ENCODE results near the gene PTPRN2.

DNA sequence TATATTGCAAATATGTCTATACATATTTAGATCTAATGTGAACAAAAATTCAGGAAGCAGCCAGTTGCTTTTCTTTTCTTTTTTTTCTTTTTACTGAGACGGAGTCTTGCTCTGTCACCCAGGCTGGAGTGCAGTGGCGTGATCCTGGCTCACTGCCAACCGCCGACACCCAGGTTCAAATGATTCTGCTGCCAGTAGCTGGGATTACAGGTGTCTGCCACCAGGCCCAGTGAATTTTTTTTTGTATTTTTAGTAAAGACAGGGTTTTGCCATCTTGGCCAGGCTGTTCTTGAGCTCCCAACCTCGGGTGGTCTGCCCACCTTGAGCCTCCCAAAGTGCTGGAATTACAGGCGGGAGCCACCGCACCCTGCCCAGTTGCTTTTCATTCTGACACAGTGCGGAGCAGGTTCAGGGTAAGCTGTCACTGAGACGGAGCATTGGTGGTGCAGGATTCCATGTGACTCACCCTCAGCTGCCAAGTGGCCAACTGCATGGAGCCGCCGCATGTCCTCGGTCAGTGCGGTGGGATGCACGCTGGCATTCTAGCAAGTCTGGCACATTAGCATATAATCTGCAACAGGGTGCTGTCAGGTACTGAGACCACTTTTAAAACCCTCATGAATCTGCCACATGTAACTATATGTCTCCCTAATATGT lies 888.1 kb downstream of the PTPRN2 start:
- TF ChIP-seq POLR2A (IDR thresholded peaks at IDR 0.05) (no peak), EP300 (IDR thresholded peaks at IDR 0.05) (no peak)
- TF ChIP-seq, protein P1, sequence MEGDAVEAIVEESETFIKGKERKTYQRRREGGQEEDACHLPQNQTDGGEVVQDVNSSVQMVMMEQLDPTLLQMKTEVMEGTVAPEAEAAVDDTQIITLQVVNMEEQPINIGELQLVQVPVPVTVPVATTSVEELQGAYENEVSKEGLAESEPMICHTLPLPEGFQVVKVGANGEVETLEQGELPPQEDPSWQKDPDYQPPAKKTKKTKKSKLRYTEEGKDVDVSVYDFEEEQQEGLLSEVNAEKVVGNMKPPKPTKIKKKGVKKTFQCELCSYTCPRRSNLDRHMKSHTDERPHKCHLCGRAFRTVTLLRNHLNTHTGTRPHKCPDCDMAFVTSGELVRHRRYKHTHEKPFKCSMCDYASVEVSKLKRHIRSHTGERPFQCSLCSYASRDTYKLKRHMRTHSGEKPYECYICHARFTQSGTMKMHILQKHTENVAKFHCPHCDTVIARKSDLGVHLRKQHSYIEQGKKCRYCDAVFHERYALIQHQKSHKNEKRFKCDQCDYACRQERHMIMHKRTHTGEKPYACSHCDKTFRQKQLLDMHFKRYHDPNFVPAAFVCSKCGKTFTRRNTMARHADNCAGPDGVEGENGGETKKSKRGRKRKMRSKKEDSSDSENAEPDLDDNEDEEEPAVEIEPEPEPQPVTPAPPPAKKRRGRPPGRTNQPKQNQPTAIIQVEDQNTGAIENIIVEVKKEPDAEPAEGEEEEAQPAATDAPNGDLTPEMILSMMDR (IDR thresholded peaks at IDR 0.05), result no peak
